Sciatic nerve (tissue), 2 donors: ENCODE data around the gene DCN. TPM values are rescaled to one million over a fixed set of nuclear protein-coding genes. Genes with fewer than 3 reads are reported as not detected.

Experiments
- ATAC-seq: fragments of 200-7000 bp; cut with Tn5 transposase; one replicate; pipeline ENCODE4 v1.9.1; 2020; ENCODE audit warnings: mild to moderate bottlenecking, moderate library complexity
- DNase-seq: peaks from one replicate; pipeline ENCODE4 v3.0.0-alpha.2; 2020; ENCODE audit warnings: low spot score
- intact Hi-C: fragments of 100-400 bp; cut with DNase I; formaldehyde crosslinking; loops from one replicate; pipeline ENCODE4 v1.14.2; 2022
- total RNA-seq: library from RNA; stranded (reverse); fragmentation: NEBNext Ultra II Directional; extraction: Animal tissue kit (Norgen Biotek cat#: 25700); gene quantifications from one replicate; pipeline ENCODE4 v1.2.1, GENCODE V29; 2021
- donor health status: DM: no; HTN: no; CAD: no.
- donor health status: DM: no; HTN: no; CAD: no.

The DCN gene
- total RNA-seq, 1 donor from 2014 or later: 2,017 TPM

GRCh38 chr12:91155990-91156389, 26.6 kb downstream of the DCN start:
- intact Hi-C loops: no loop called here
- no peak for DNase-seq
- peak; percentile 59 for ATAC-seq

- intact Hi-C loops: no loop called here
- DNase-seq: no peak
- no peak for ATAC-seq
Observed at GRCh38 chr12:91154131-91154530, 28.5 kb downstream of the DCN start.

- DNase-seq: no peak
- intact Hi-C loops: no loop called here
- ATAC-seq: no peak
Observed at GRCh38 chr12:91144053-91144452, 38.6 kb downstream of the DCN start.

- ATAC-seq: no peak
- DNase-seq: no peak
- intact Hi-C loops: no loop called here
Observed at GRCh38 chr12:91143206-91143605, 39.4 kb downstream of the DCN start.

GRCh38 chr12:91142221-91142631, 40.4 kb downstream of the DCN start:
- intact Hi-C loops: no loop called here
- peak; percentile 48 for ATAC-seq
- DNase-seq: no peak

GRCh38 chr12:91140026-91140931, 42.3 kb downstream of the DCN start:
- intact Hi-C loops: no loop called here
- ATAC-seq (peak; percentile 94), DNase-seq (no peak)

- ATAC-seq (no peak), DNase-seq (no peak)
- intact Hi-C loops: no loop called here
Observed at GRCh38 chr12:91139286-91139685, 43.3 kb downstream of the DCN start.

GRCh38 chr12:91138337-91138920, 44.2 kb downstream of the DCN start:
- intact Hi-C loops: no loop called here
- no peak for DNase-seq
- peak; percentile 16 for ATAC-seq

- DNase-seq (no peak), ATAC-seq (no peak)
- intact Hi-C loops: no loop called here
Observed at GRCh38 chr12:91133871-91134270, 48.7 kb downstream of the DCN start.

GRCh38 chr12:91129662-91130362, 52.8 kb downstream of the DCN start:
- no peak for ATAC-seq
- intact Hi-C loops: no loop called here
- DNase-seq: no peak

- DNase-seq (no peak), ATAC-seq (peak; percentile 27)
- intact Hi-C loops: no loop called here
Observed at GRCh38 chr12:91127751-91128150, 54.9 kb downstream of the DCN start.

- intact Hi-C loops: no loop called here
- ATAC-seq (no peak), DNase-seq (no peak)
Observed at GRCh38 chr12:91127306-91127705, 55.3 kb downstream of the DCN start.

- ATAC-seq (peak; percentile 85), DNase-seq (no peak)
- intact Hi-C loops: no loop called here
Observed at GRCh38 chr12:91126516-91126915, 56.1 kb downstream of the DCN start.

- ATAC-seq: no peak
- no peak for DNase-seq
- intact Hi-C loops: no loop called here
Observed at GRCh38 chr12:91123236-91123916, 59.2 kb downstream of the DCN start.

GRCh38 chr12:91120781-91121180, 61.8 kb downstream of the DCN start:
- ATAC-seq: no peak
- no peak for DNase-seq
- intact Hi-C loops: no loop called here

GRCh38 chr12:91119089-91119488, 63.5 kb downstream of the DCN start:
- DNase-seq: no peak
- intact Hi-C loops: no loop called here
- ATAC-seq: no peak

- DNase-seq (no peak), ATAC-seq (no peak)
- intact Hi-C loops: no loop called here
Observed at GRCh38 chr12:91113621-91114020, 69.0 kb downstream of the DCN start.

GRCh38 chr12:91111366-91112325, 71.0 kb downstream of the DCN start, which contains the start of gene LUM:
Gene LUM, minus strand, starts transcription at chr12:91111494. Its CDS starts 2,515 bp downstream, at chr12:91108979.
- ATAC-seq: peak; percentile 90
- intact Hi-C loops: no loop called here
- DNase-seq: peak; percentile 67
